Measurements from ENCODE around the gene LCN12.

Gene LCN12

GRCh38 chr9:136974817-136975535 is 22.9 kb downstream of the LCN12 start:
- no peak for DNase-seq

DNA sequence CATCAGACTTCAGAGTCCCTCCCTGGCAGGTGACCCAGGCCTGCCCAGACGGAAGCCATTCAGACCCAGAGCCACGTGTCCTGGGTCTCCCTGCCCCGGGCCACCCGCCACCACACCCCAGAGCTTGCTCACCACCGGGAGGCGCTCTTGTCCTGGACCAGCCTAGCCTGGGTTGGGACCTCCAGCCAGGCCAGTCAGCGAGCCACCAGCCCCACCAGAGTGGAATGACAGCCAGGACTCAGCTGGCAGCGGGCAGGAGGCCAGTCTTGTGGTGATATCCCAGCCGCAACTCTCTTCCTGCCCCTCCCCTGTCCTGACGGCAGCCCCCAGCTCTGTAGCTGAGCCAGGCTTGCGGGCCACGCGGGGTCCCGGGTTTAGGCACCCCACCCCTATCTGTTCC is 23.6 kb downstream of the LCN12 start:
- DNase-seq, result no peak

DNA sequence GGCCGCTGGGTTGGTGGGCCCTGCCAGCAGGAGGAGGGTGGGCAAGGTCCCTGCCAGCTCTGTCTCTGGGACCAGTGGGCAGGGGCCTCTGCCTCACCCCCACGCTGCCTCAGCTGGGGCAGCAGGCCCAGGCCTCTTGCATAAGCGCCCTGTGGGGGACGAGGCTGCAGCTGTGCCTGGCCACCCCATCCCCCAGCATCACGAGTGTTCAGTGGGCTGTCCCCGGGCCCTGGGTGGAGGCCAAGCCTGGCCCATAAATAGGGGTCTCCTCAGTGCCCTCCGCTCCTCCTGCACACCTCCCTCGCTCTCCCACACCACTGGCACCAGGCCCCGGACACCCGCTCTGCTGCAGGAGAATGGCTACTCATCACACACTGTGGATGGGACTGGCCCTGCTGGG is 25.1 kb downstream of the LCN12 start, which contains the start of gene PTGDS:
PTGDS (plus strand) TSS at position 282 of the 400 bp plus-strand sequence; CDS start at position 357, 75 bp downstream.
- no peak for DNase-seq

DNA sequence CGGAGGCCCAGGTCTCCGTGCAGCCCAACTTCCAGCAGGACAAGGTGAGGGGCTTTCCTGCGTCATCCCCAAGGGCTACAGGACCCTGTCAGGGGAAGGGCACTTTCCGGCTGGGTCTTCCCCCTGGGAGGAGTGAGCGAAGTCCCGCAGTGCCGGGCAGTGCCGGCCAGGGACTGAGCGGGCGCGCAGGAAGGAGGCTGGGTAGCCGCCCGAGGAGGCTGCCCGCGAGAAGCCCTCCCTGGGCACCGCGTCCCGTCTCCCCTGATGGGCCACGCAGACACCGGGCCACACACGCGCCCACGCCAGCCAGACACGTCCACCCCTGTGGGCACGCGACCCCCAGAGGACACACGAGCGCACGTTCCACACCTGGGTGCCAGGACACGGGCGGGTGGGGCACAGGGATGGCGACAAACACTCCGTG is 25.6 kb downstream of the LCN12 start:
- no peak for DNase-seq

GRCh38 chr9:136978073-136978864 is 26.2 kb downstream of the LCN12 start:
- peak; percentile 52 for DNase-seq

GRCh38 chr9:136978865-136979544 is 26.9 kb downstream of the LCN12 start:
- no peak for DNase-seq

DNA sequence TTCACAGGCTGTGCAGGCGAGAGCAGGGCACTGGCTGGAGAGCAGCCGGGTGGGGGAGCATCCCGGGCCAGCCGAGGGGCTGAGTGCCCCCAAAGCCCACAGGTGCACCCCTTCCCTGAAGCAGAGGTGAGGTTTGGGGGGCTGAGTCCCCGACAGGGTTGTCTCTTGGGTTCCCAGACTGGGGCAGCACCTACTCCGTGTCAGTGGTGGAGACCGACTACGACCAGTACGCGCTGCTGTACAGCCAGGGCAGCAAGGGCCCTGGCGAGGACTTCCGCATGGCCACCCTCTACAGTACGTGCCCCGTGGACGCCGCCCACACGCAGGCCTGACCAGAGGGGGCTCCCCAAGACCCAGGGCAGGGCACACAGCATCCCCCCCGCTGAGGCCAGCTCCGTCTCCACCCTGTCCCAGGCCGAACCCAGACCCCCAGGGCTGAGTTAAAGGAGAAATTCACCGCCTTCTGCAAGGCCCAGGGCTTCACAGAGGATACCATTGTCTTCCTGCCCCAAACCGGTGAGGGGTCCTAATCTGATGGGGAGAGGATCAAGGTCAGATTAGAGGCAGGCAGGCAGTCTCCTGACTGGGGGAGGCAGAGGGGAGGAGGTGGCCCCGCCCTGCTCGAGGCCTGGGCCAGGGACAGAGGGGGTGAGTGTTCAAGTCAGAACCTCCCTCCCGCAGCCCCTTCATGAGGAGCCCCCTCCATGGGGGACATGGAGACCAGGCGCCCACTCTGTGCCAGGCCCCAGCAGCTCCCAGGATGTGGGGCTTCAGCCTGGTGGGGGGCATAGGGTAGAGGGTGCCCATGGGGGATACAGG is 27.9 kb downstream of the LCN12 start:
- DNase-seq, result no peak

GRCh38 chr9:136980669-136981478 is 28.8 kb downstream of the LCN12 start:
- DNase-seq, result no peak

DNA sequence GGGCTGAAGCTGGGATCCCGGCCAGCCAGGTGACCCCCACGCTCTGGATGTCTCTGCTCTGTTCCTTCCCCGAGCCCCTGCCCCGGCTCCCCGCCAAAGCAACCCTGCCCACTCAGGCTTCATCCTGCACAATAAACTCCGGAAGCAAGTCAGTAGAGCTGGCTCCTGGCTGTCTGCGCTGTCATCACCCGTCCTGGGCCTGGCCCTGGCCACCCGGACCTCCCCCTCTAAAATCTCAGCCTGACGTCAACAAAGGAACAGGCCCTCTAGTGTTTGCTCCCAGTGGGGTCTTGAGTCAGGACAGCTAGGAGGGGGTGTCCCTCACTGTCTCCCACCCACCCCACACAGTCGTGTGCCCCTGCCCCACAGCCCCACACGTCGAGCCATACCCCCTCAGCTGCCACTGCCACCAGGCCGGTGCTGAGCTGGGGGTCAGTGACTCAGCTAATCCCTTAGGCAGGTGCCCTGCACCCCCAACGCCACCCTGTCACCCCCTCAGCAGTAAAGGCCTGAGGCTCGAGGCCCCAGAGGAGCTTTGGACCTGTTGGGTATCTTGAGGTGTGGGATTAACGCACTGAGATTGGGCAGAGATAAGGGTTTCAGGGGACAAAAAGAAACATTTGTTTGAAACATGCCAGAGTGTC is 29.6 kb downstream of the LCN12 start:
- DNase-seq, result no peak

- DNase-seq, result no peak
These were observed 30.4 kb downstream of the LCN12 start, which contains the start of gene LCNL1 for GRCh38 chr9:136982232-136983051. Gene LCNL1, plus strand, starts transcription at chr9:136982993. Its CDS starts 594 bp downstream, at chr9:136983587.

DNA sequence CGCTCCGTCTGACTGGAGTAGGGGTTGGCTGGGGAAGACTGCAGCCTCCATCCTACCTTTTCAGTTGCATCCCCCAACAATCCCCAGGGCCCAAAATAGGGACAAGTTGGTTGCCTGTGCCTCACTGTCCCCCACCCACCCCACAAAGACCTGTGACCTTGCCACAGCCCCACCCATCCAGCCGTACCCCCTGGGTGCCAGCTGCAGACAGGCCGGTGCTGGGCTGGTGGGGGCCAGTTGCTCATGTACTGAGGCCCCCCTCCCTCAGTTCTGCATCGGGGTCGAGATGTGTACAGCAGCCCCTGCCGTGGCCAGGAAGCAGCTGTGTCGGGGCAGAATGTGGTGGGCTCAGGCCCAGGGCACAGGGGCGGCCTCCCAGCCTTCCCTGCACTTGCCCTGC is 31.1 kb downstream of the LCN12 start:
- no peak for DNase-seq

DNA sequence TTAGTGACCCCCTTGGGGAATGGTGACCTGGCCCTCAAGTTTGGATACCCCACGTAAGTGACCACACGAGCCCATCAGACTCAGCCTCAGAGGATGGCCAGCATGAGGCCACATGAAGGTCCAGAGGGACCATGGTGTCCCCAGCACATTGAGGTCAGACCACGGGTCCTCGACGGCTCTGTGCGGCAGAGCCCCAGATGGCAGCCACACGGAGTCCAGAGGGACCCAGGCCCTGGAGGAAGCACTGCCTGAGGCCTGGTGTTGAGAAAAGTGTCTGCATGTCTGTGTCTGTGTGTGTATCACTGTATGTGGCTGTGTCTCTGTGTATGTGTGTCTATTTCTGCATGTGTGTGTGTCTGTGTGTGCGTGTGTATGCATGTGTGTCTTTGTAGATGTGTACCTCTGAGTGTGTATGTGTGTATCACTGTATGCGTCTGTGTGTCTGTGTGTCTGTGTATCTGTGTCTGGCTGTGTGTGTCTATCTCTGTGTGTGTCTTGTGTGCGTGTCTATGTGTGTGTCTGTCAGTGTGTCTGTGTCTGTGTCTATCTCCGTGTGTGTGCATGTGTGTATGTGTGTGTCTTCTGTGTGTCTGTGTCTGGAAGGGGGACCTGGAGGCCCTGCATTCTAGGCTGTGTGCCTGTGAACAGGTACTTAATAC is 31.7 kb downstream of the LCN12 start:
- no peak for DNase-seq

GRCh38 chr9:136984464-136985026 is 32.5 kb downstream of the LCN12 start:
- no peak for DNase-seq

DNA sequence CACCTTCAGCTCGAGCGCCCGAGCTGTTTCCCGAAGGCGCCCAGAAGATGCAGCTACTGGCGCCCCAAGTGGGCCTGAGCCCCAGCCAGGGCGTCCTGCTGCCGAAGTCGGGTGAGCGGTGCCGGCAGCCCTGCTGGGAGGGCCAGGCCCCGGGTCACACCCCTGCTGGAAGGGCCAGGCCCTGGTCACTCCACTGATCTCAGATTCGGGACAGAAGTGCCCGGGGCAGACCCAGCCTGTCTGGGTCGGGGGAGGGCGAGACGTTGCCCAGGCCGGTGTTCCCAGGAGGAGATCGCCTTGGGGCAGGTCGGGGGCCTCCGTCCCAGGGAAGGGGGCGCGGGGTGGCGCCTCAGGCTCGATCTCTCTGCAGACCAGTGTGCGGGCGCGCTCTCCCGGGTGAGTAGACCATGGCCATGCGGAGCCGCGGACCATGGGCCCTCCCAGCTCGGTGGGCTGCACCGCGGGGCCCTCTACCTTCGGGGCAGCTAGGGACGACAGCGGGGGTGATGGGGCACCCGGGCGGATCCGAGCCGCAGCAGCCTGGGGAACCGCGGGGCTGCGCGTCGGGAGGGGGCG is 33.0 kb downstream of the LCN12 start:
- no peak for DNase-seq

DNA sequence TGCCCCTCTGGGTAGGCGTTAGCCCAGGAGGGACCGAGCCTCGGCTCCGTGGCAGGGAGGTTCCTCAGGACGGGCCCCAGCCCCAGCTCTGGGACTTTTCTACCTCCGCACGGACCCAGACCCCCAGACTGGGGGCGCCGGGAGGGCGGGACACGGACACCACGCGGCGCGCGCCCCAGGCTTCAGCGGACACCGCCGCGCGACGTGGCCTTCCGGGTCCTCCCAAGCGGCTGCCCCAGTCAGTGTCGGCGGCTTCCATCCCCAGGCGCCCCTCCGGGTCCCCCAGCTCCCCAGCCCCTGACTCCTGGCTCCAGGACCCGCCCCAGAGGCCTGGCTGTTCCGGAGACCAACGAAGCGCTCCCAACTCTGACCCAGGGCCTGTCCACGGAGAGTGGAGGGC is 33.8 kb downstream of the LCN12 start:
- no peak for DNase-seq

DNA sequence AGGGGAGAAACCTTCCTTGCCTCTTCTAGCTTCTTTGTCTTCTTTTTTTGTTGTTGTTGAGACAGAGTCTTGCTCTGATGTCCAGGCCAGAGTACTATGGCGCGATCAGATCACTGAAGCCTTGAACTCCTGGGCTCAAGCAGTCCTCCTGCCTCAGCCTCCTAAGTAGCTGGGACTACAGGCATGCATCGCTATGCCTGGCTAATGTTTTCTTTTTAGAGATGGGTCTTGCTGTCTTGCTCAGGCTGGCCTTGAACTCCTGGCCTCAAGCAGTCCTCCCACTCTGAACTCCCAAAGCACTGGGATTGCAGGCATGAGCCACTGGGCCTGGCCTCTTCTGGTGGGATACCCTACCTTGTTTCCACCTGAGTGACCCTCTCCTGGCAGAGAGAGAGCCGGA is 36.8 kb downstream of the LCN12 start:
- no peak for DNase-seq

DNA sequence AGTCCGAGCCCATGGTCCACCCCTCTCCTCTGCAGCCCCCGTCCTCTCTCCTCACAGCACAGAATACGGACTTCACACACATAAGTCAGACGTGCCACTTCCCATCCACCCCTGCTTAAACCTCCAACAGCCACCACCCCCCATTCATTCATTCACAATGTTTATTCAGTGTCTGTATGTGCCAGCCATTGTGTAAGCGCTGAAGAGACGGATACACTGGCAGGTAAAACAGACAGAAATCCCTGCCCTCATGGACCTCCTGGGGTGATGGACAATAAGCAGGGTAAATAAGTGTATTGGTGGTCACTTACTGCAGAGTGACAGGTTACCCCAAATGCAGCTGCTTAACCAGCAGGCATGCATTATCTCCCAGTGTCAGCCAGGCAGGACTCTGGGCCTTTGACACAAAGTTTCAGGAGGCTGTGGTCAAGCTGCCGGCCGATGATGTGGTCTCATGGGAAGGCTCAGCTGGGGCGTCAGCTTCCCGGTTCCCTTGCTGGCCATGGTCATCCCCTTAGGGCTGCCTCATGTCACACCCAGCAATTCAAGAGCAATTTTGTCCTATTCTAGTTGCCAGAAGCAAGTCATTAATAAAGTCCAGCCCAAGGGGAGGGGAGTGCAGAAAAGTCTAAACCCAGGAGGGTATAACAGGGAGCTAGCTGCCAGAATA is 38.3 kb downstream of the LCN12 start:
- no peak for DNase-seq

Measured in activated T-cell treated with anti-CD3 and anti-CD28 coated beads for 4 hours (primary cell).